ENCODE data around the gene IRAK1.

DNA sequence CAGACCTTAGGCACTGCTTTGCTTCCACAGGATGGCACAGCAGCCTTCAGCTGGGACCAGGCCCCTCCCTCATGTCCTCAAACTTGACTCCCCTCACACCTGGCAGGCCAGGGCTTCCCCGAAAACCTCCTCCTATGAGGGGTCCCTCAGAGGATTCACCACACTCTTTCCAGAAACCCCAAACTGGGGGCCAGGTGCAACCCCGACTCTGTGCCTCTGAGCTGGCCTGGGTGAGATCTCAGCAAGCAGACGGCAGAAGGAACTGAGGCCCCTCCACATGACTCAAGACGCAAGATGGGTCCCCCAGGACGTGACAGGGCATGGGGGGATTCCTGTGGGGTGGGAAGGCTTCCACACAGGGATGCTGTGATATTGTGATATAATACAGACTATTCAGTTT is 54.3 kb downstream of the IRAK1 start:
- TF ChIP-seq ESRRG (CRISPR knock-in tag; IDR thresholded peaks at IDR 0.05) (no peak), SNAI2 (CRISPR knock-in tag; IDR thresholded peaks at IDR 0.05) (no peak), TOX (CRISPR knock-in tag; IDR thresholded peaks at IDR 0.05; ENCODE audit: borderline replicate concordance) (no peak), GLIS3 (CRISPR knock-in tag; IDR thresholded peaks at IDR 0.05) (no peak), ZFP30 (CRISPR knock-in tag; IDR thresholded peaks at IDR 0.05) (no peak), CSDC2 (CRISPR knock-in tag; IDR thresholded peaks at IDR 0.05) (no peak)
- TF ChIP-seq, protein P1, sequence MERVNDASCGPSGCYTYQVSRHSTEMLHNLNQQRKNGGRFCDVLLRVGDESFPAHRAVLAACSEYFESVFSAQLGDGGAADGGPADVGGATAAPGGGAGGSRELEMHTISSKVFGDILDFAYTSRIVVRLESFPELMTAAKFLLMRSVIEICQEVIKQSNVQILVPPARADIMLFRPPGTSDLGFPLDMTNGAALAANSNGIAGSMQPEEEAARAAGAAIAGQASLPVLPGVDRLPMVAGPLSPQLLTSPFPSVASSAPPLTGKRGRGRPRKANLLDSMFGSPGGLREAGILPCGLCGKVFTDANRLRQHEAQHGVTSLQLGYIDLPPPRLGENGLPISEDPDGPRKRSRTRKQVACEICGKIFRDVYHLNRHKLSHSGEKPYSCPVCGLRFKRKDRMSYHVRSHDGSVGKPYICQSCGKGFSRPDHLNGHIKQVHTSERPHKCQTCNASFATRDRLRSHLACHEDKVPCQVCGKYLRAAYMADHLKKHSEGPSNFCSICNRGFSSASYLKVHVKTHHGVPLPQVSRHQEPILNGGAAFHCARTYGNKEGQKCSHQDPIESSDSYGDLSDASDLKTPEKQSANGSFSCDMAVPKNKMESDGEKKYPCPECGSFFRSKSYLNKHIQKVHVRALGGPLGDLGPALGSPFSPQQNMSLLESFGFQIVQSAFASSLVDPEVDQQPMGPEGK (CRISPR knock-in tag; IDR thresholded peaks at IDR 0.05; ENCODE audit: borderline replicate concordance): no peak
- TF ChIP-seq, protein P2, sequence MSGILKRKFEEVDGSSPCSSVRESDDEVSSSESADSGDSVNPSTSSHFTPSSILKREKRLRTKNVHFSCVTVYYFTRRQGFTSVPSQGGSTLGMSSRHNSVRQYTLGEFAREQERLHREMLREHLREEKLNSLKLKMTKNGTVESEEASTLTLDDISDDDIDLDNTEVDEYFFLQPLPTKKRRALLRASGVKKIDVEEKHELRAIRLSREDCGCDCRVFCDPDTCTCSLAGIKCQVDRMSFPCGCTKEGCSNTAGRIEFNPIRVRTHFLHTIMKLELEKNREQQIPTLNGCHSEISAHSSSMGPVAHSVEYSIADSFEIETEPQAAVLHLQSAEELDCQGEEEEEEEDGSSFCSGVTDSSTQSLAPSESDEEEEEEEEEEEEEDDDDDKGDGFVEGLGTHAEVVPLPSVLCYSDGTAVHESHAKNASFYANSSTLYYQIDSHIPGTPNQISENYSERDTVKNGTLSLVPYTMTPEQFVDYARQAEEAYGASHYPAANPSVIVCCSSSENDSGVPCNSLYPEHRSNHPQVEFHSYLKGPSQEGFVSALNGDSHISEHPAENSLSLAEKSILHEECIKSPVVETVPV (CRISPR knock-in tag; IDR thresholded peaks at IDR 0.05): no peak
- TF ChIP-seq, protein P3, sequence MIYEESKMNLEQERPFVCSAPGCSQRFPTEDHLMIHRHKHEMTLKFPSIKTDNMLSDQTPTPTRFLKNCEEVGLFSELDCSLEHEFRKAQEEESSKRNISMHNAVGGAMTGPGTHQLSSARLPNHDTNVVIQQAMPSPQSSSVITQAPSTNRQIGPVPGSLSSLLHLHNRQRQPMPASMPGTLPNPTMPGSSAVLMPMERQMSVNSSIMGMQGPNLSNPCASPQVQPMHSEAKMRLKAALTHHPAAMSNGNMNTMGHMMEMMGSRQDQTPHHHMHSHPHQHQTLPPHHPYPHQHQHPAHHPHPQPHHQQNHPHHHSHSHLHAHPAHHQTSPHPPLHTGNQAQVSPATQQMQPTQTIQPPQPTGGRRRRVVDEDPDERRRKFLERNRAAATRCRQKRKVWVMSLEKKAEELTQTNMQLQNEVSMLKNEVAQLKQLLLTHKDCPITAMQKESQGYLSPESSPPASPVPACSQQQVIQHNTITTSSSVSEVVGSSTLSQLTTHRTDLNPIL (CRISPR knock-in tag; IDR thresholded peaks at IDR 0.05; ENCODE audit: low read depth): no peak

All from SK-N-SH treated with all-trans-retinoic acid at 6 μM for 48 hours (cell line).